Common myeloid progenitor, CD34-positive (primary cell): ENCODE measurements around the gene RPS19.
A peak's percentile ranks its signal among the peaks of the same experiment; 100 is the strongest.

Experiments
- CTCF ChIA-PET: fragments of 350-600 bp; sonication (Branson Sonifier 250); formaldehyde crosslinking; loops from one replicate; lab custom pipeline; 2021; ENCODE audit warnings: antibody characterized with exemption; lab: Charles Lee
- POLR2A ChIA-PET: fragments of 350-600 bp; sonication (Branson Sonifier 250); formaldehyde crosslinking; loops from one replicate; lab custom pipeline; 2021; ENCODE audit warnings: antibody characterized with exemption; lab: Charles Lee
- DNase-seq, 3 donors: peaks; one replicate each; pipeline versions ENCODE4 v3.0.0 to v3.0.0-alpha.2; 2013
- H3K27ac ChIP-seq, 2 experiments: 1 replicate in 1 of 2; 2 replicates in 1 of 2; pipeline ENCODE4 v1.7.0; 2013; ENCODE audit warnings: inconsistent platforms in 2 of 2, low read length in 2 of 2, mild to moderate bottlenecking in 2 of 2, low read depth in 1 of 2, moderate library complexity in 1 of 2; ENCODE audit not compliant: severe bottlenecking in 2 of 2, insufficient read depth in 1 of 2, poor library complexity in 1 of 2
- H3K27me3 ChIP-seq, 5 experiments: replicated peaks in 2 of 5; 1 replicate in 3 of 5; 2 replicates in 2 of 5; pipeline versions ENCODE4 v1.6.1 to v1.7.0; 2013; ENCODE audit warnings: low read length in 4 of 5, mild to moderate bottlenecking in 2 of 5, moderate library complexity in 2 of 5, inconsistent platforms in 1 of 5; ENCODE audit not compliant: insufficient read depth in 5 of 5, control insufficient read depth in 4 of 5
- H3K36me3 ChIP-seq, 4 experiments: 1 replicate in 2 of 4; 2 replicates in 2 of 4; pipeline versions ENCODE4 v1.6.1 to v1.7.0; 2013; ENCODE audit warnings: low read length in 3 of 4, control low read depth in 1 of 4, mild to moderate bottlenecking in 1 of 4; ENCODE audit not compliant: control insufficient read depth in 4 of 4, insufficient read depth in 4 of 4
- H3K4me1 ChIP-seq, 4 experiments: 1 replicate in 3 of 4; 2 replicates in 1 of 4; pipeline versions ENCODE4 v1.6.1 to v1.7.1; 2013; ENCODE audit warnings: low read length in 3 of 4, mild to moderate bottlenecking in 3 of 4, control low read depth in 1 of 4, inconsistent platforms in 1 of 4, moderate library complexity in 1 of 4; ENCODE audit not compliant: control insufficient read depth in 4 of 4, insufficient read depth in 4 of 4; ENCODE audit errors: control extremely low read depth in 1 of 4
- H3K4me3 ChIP-seq, 7 experiments: 1 replicate in 4 of 7; 2 replicates in 3 of 7; pipeline versions ENCODE4 v1.5.1 to v1.7.0; 2013; ENCODE audit warnings: mild to moderate bottlenecking in 7 of 7, low read length in 6 of 7, moderate library complexity in 6 of 7, inconsistent platforms in 2 of 7, low read depth in 2 of 7, control low read depth in 1 of 7; ENCODE audit not compliant: insufficient read depth in 4 of 7, control insufficient read depth in 1 of 7; ENCODE audit errors: extremely low read depth in 1 of 7
- H3K9me3 ChIP-seq, 5 experiments: 1 replicate in 4 of 5; 2 replicates in 1 of 5; pipeline versions ENCODE4 v1.6.1 to v1.7.1; 2013; ENCODE audit warnings: low read length in 4 of 5, mild to moderate bottlenecking in 2 of 5, inconsistent platforms in 1 of 5, low read depth in 1 of 5, moderate library complexity in 1 of 5; ENCODE audit not compliant: control insufficient read depth in 4 of 5, insufficient read depth in 2 of 5; ENCODE audit errors: control extremely low read depth in 1 of 5
- WGBS: methylation state at CpG from one replicate; pipeline ENCODE4 v1.1.5; 2013; ENCODE audit not compliant: insufficient coverage; 5-methylcytosine and 5-hydroxymethylcytosine counted together

RPS19 gene

DNA sequence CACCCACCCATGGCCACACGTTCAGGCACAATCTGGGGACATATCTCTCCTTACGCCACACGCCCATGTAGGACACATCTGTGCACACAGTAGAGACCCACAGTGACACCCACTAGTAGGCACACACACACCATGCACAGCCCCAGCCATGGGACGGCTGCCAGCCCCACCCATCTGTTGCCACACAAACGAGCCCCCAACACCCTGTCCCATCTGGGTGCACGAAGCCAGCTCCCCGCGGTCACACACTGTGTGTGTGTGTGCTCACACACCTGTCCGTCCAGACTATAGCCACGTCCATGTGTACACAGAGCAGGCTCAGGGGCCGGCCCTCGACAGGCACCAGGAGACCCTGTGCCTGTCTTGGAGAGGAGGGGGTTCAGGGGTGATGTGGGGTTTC lies 57.6 kb downstream of the RPS19 start:
- H3K4me3 ChIP-seq: no peak overlapping the region
- no peaks in the 10 kb centered on the region for H3K36me3 ChIP-seq
- ChIA-PET CTCF (interaction anchor here (1.6 kb wide), 1 partner anchor 14 kb away, joined by 3 read pairs; no protein-coding TSS in a partner anchor), POLR2A (no interaction called here)
- H3K27ac ChIP-seq: no peak overlapping the region
- peaks cover 0 to 27% (median 15%) of the 10 kb centered on the region in 4 experiments for H3K4me1 ChIP-seq
- no peak for DNase-seq
- peaks cover 0 to 88% (median 39%) of the 10 kb centered on the region in 5 experiments for H3K27me3 ChIP-seq
- no peaks in the 10 kb centered on the region for H3K9me3 ChIP-seq
- 80% methylated on average over 7 of the region's 12 CpGs for WGBS

DNA sequence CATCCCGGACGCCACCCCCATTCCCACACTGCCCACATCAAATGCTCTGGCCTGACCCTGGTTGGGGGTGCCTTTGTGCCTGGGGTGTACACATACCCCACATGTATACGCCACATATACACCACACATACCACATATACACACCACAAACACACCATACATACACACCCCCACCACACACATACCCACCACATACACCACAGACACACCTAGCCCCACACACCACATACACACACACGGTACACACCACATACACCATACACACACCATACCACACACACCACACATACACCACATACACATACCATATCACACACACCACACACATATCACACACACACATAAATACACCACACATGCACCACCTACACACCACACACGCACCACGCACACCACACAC lies 58.0 kb downstream of the RPS19 start:
- Histone ChIP-seq H3K36me3 (no peaks in the 10 kb centered on the region), H3K27me3 (peaks cover 0 to 89% (median 40%) of the 10 kb centered on the region in 5 experiments), H3K4me3 (no peak overlapping the region), H3K27ac (no peak overlapping the region), H3K9me3 (no peaks in the 10 kb centered on the region), H3K4me1 (peaks cover 0 to 24% (median 15%) of the 10 kb centered on the region in 4 experiments)
- POLR2A ChIA-PET: no interaction called here
- CTCF ChIA-PET: interaction anchor here (1.6 kb wide), 1 partner anchor 15 kb away, joined by 3 read pairs; no protein-coding TSS in a partner anchor
- no peak for DNase-seq
- WGBS: 93% methylated on average over 2 of the region's 6 CpGs

DNA sequence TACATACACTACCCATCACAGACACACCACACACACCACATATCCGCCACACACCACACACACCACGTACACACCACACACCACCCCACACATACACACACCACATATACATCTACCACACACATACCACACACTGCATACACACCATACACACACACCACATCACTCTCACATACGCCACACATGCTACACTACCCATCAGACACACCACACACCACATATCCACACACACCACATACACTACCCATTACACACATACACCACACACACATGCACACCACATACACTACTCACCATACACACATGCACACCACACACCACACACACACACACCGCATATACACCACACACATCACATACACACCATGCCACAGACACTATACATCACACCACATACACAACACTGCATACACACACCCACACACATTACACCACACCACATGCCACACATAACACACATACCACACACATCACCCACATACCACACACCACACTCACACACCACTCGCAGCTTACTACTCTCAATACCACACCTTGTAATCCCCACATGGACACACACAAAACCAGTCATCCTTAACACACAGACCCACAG lies 58.7 kb downstream of the RPS19 start:
- H3K4me1 ChIP-seq: peaks cover 0 to 19% (median 14%) of the 10 kb centered on the region in 4 experiments
- no peak for DNase-seq
- peaks cover 0 to 86% (median 40%) of the 10 kb centered on the region in 5 experiments for H3K27me3 ChIP-seq
- WGBS: 100% methylated on average over 5 of the region's 5 CpGs
- no peak overlapping the region for H3K4me3 ChIP-seq
- H3K27ac ChIP-seq: no peak overlapping the region
- H3K36me3 ChIP-seq: no peaks in the 10 kb centered on the region
- CTCF ChIA-PET: interaction anchor here (0.8 to 1.3 kb wide), 2 partner anchors 13 to 31 kb away, joined by 3 to 4 read pairs; no protein-coding TSS in a partner anchor
- no peaks in the 10 kb centered on the region for H3K9me3 ChIP-seq
- POLR2A ChIA-PET: no interaction called here

DNA sequence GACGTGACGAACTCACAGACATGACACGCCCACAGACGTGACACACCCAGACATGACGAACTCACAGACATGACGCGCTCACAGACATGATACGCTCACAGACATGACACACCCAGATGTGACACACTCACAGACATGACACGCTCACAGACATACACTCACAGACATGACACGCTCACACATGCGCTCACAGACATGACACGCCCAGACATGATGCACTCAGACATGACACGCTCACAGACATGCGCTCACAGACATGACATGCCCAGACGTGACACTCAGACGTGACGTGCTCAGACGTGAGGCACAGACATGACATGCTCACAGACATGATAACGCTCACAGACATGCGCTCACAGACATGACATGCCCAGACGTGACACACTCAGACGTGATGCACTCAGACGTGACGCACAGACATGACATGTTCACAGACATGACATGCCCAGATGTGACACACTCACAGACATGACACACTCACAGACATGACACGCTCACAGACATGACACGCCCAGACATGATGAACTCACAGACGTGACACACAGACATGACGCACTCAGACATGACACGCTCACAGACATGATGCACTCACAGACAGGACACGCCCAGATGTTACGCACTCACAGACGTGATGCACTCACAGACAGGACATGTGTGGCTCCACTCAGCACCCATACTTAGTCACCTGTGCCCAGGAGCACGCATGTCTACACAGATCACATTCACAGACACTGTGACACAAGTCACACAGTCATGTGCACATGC lies 60.1 kb downstream of the RPS19 start:
- POLR2A ChIA-PET: interaction anchor here (0.7 kb wide), 1 partner anchor 38 kb away, joined by 3 read pairs; no protein-coding TSS in a partner anchor

DNA sequence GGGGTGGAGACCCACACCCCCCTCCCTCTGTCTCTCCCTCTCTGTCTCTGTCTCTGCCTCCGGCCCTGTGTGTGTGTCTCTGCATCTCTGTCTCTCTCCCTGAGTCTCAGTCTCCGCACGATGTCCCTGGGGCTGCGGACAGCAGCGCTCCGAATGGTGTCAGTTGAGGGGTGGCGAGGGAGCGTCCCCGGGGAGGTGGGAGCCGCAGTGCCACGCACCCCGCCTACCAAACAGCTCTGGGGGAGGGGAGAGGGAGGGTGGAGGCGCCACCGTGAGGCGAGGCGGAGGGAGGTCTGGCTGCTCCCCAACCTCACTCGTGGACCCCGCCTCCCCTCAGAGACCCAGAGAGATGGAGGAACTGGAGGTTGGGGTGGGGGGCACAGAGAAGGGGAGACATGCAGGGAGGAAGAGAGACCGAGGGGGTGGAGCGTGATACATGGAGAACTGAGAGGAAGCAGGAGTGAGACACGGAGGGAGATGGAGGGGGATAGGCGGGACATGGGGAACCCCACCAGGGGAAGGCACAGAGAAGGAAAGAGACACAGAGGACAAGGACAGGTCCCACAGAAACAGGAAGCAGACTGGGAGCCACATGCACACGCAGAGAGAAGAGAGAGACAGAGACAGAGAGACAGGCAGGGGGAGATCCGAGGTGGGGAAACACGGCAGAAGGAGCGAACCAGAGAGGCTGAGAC lies 61.0 kb downstream of the RPS19 start:
- peaks cover 0 to 85% (median 51%) of the 10 kb centered on the region in 5 experiments for H3K27me3 ChIP-seq
- H3K9me3 ChIP-seq: no peaks in the 10 kb centered on the region
- POLR2A ChIA-PET: no interaction called here
- peaks cover 0 to 12% (median 8%) of the 10 kb centered on the region in 4 experiments for H3K4me1 ChIP-seq
- H3K36me3 ChIP-seq: no peaks in the 10 kb centered on the region
- H3K27ac ChIP-seq: no peak overlapping the region
- peak in 2 of 3 donors; percentile 29 to 40 for DNase-seq
- H3K4me3 ChIP-seq: peak overlapping the region in 2 of 7 experiments; percentile 13 to 49
- WGBS: 3% methylated on average over 8 of the region's 26 CpGs
- CTCF ChIA-PET: interaction anchor here (1.9 to 2.0 kb wide), 2 partner anchors 10 to 19 kb away, joined by 6 to 8 read pairs; no protein-coding TSS in a partner anchor

More for the DNA sequence above, 60.1 kb downstream of the RPS19 start:
- 96% methylated on average over 33 of the region's 33 CpGs for WGBS
- CTCF ChIA-PET: interaction anchor here (0.6 to 2.0 kb wide), 4 partner anchors 9 to 32 kb away, joined by 3 to 8 read pairs (median 4); no protein-coding TSS in a partner anchor
- H3K4me1 ChIP-seq: peaks cover 0 to 17% (median 12%) of the 10 kb centered on the region in 4 experiments
- no peak overlapping the region for H3K4me3 ChIP-seq
- DNase-seq: no peak
- H3K27me3 ChIP-seq: peaks cover 0 to 85% (median 49%) of the 10 kb centered on the region in 5 experiments
- no peaks in the 10 kb centered on the region for H3K36me3 ChIP-seq
- no peak overlapping the region for H3K27ac ChIP-seq
- H3K9me3 ChIP-seq: no peaks in the 10 kb centered on the region

DNA sequence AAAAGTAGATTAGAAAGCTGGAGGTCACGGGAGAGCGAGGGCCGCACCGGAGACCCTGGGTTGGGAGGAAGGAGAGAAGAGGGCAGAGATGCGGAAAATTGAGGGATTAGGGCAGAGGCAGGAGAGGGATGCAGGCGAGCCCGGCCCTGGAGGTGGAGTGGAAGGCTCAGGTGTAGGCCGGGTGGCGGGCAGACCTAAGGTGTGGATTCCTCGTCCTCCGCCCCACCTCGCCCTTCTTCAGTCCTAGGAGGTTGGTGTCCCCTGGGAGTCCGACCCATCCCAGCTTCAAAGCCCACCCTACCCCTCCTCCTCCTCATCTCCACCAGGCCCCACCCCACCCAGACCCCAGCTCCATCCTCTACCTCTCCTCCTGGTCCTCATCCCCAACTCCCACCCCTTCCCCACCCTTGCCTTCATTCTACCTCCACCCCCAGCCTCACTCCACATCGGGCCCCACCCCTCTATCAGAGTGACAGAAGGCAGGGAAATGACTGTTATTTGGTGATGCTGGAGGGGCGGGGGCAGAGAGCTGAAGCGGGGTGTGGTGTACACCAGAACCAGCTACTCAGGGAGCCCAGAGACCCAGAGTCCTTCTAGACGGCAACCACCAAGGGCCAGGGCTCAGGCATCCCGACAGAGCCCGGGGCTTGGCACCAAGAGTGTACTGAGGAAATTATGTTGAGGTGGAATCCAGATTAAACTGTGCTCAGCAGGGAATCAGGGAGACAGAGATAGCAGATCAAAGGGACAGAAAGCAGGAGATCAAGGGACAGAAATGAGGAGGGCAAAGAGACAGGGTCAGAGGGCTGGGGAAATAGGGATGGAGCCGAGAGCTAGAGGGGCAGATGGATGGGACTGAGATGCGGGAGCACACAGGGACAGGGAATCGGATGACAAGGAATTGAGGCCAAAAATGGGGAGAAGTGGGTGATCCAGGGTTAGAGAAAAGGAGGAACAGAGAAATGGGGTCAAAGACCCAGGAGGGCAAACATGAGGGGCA lies 61.8 kb downstream of the RPS19 start:
- Histone ChIP-seq H3K36me3 (no peaks in the 10 kb centered on the region), H3K27ac (no peak overlapping the region), H3K4me1 (peaks cover 0 to 12% (median 8%) of the 10 kb centered on the region in 4 experiments), H3K9me3 (no peaks in the 10 kb centered on the region), H3K4me3 (peak overlapping the region in 1 of 7 experiments; percentile 49), H3K27me3 (peaks cover 0 to 85% (median 48%) of the 10 kb centered on the region in 5 experiments)
- DNase-seq: no peak
- 19% methylated on average over 16 of the region's 22 CpGs for WGBS
- CTCF ChIA-PET: interaction anchor here (0.8 to 2.0 kb wide), 3 partner anchors 10 to 48 kb away, joined by 3 to 8 read pairs (median 6); no protein-coding TSS in a partner anchor
- POLR2A ChIA-PET: interaction anchor here (0.6 kb wide), 1 partner anchor 58 kb away, joined by 3 read pairs; no protein-coding TSS in a partner anchor
